Esophagus squamous epithelium (tissue), 5 donors: ENCODE results near the gene CYP4A11. TPM values are rescaled to one million over a fixed set of nuclear protein-coding genes. Genes with fewer than 3 reads are reported as not detected.
"Not testable (repeated sequence)": the region's sequence is repeated elsewhere in the genome, so short reads cannot be mapped to it uniquely, and the experiment has no call there.

Experiments
- DNase-seq: peaks from one replicate; lab custom pipeline; 2025; lab: John Stamatoyannopoulos, UW
- H3K27ac ChIP-seq, 4 donors: fragments of 200-600 bp; sonication (generic); one replicate each; pipeline ENCODE4 v1.5.1; 2016 to 2019; ENCODE audit warnings: mild to moderate bottlenecking in 1 of 4
- H3K27me3 ChIP-seq, 4 donors: fragments of 200-600 bp; sonication (generic); 1 replicate in 3 of 4; 2 replicates in 1 of 4; pipeline versions ENCODE4 v1.5.1 to v1.6.0; 2017 to 2021; ENCODE audit warnings: antibody characterized with exemption in 1 of 4
- H3K36me3 ChIP-seq, 3 donors: fragments of 200-600 bp; sonication (generic); one replicate each; pipeline ENCODE4 v1.5.1; 2016 to 2019
- H3K4me1 ChIP-seq, 3 donors: fragments of 200-600 bp; sonication (generic); one replicate each; pipeline ENCODE4 v1.5.1; 2017 to 2019
- H3K4me3 ChIP-seq, 4 donors: fragments of 200-600 bp; sonication (generic); 1 replicate in 3 of 4; 2 replicates in 1 of 4; pipeline ENCODE4 v1.5.1; 2016 to 2019; ENCODE audit warnings: mild to moderate bottlenecking in 2 of 4, moderate library complexity in 1 of 4
- H3K9me3 ChIP-seq, 3 donors: fragments of 200-600 bp; sonication (generic); one replicate each; pipeline ENCODE4 v1.5.1; 2016 to 2019
- CTCF ChIP-seq, 6 experiments: fragments of 450-650 bp in 4 of 6; fragments of 200-600 bp in 2 of 6; sonication (generic) in 2 of 6; IDR thresholded peaks; one replicate each; pipeline ENCODE4 v1.5.1; 2016 to 2019; ENCODE audit warnings: antibody characterized with exemption in 6 of 6, mild to moderate bottlenecking in 4 of 6, moderate library complexity in 4 of 6
- POLR2A ChIP-seq, 4 donors: fragments of 450-650 bp; IDR thresholded peaks; one replicate each; pipeline ENCODE4 v1.6.1; 2017; ENCODE audit warnings: antibody characterized with exemption in 4 of 4, mild to moderate bottlenecking in 4 of 4, moderate library complexity in 3 of 4
- WGBS, 2 donors: methylation state at CpG; one replicate each; pipeline ENCODE4 v1.1.5; 2018; 5-methylcytosine and 5-hydroxymethylcytosine counted together
- intact Hi-C: fragments of 100-400 bp; cut with DNase I; formaldehyde crosslinking; loops from one replicate; pipeline ENCODE4 v1.15.0; 2022
- total RNA-seq, 4 donors: library from RNA; depleted of rRNA; stranded (reverse); fragments of >200 nt; gene quantifications; one replicate each; pipeline ENCODE4 v1.1.0, GENCODE V29; 2016
- donor health status: DM: yes; HTN: yes; CAD: no.

The CYP4A11 gene
- total RNA-seq: under 1 TPM in 1 of 4 donors, not detected in 3; 0.38 TPM

GRCh38 chr1:46941135-46941694 lies at the start of gene CYP4A11:
Gene CYP4A11, minus strand, starts transcription at chr1:46941476. Its CDS starts 43 bp downstream, at chr1:46941433.
- no peaks in the 10 kb centered on the region for H3K9me3 ChIP-seq
- no peaks in the 10 kb centered on the region for H3K4me1 ChIP-seq
- DNase-seq: no peak
- H3K27ac ChIP-seq: no peak within 1 kb of the TSS
- no peak within 1 kb of the TSS for H3K4me3 ChIP-seq
- TF ChIP-seq CTCF (IDR thresholded peaks at IDR 0.05) (no peak), POLR2A (IDR thresholded peaks at IDR 0.05) (no peak)
- WGBS, 2 donors: 61 to 87% methylated on average over 2 to 3 of the region's 5 CpGs
- H3K27me3 ChIP-seq: peaks cover 0 to 5% (median 0%) of the 10 kb centered on the region in 4 donors
- intact Hi-C loops: loop anchor here (5.0 kb wide), 1 partner anchor 196 kb away; the partner anchor contains the start of gene CYP4A22
- H3K36me3 ChIP-seq: no peaks in the 10 kb centered on the region

GRCh38 chr1:46990541-46990940 lies 49.3 kb upstream of the CYP4A11 start:
- not testable (repeated sequence) for H3K36me3 ChIP-seq, H3K4me3 ChIP-seq, H3K27me3 ChIP-seq, H3K9me3 ChIP-seq, DNase-seq, H3K4me1 ChIP-seq, H3K27ac ChIP-seq
- 68 to 90% methylated on average over 1 to 2 of the region's 2 CpGs for WGBS, 2 donors
- intact Hi-C loops: loop anchor here (10.0 kb wide), 1 partner anchor 246 kb away; no protein-coding TSS in a partner anchor

- H3K4me1 ChIP-seq: no peaks in the 10 kb centered on the region
- TF ChIP-seq CTCF (IDR thresholded peaks at IDR 0.05) (no peak), POLR2A (IDR thresholded peaks at IDR 0.05) (no peak)
These were observed 42.7 kb upstream of the CYP4A11 start for GRCh38 chr1:46983830-46984586.

GRCh38 chr1:46983166-46983829 lies 42.0 kb upstream of the CYP4A11 start:
- H3K9me3 ChIP-seq: peaks cover 0 to 14% (median 10%) of the 10 kb centered on the region in 3 donors
- intact Hi-C loops: no loop called here
- H3K36me3 ChIP-seq: no peaks in the 10 kb centered on the region
- H3K4me1 ChIP-seq: no peaks in the 10 kb centered on the region
- WGBS, 2 donors: 36 to 44% methylated on average over 1 to 4 of the region's 7 CpGs
- H3K27me3 ChIP-seq: peaks cover 0 to 4% (median 0%) of the 10 kb centered on the region in 4 donors
- no peak overlapping the region for H3K27ac ChIP-seq
- no peak overlapping the region for H3K4me3 ChIP-seq
- no peak for DNase-seq
- TF ChIP-seq CTCF (IDR thresholded peaks at IDR 0.05): no peak
- TF ChIP-seq POLR2A (IDR thresholded peaks at IDR 0.05): no peak

More at GRCh38 chr1:46983830-46984586, 42.7 kb upstream of the CYP4A11 start:
- Histone ChIP-seq H3K36me3 (no peaks in the 10 kb centered on the region), H3K4me3 (no peak overlapping the region), H3K27me3 (peaks cover 0 to 4% (median 0%) of the 10 kb centered on the region in 4 donors), H3K27ac (no peak overlapping the region), H3K9me3 (peaks cover 0 to 14% (median 10%) of the 10 kb centered on the region in 3 donors)
- WGBS, 2 donors: 41 to 46% methylated on average over 1 to 3 of the region's 3 CpGs
- intact Hi-C loops: no loop called here
- DNase-seq: no peak

- intact Hi-C loops: no loop called here
- no peak for DNase-seq
- Histone ChIP-seq H3K9me3 (peaks cover 0 to 4% (median 0%) of the 10 kb centered on the region in 3 donors), H3K4me1 (no peaks in the 10 kb centered on the region), H3K27me3 (no peaks in the 10 kb centered on the region), H3K4me3 (no peak overlapping the region), H3K27ac (no peak overlapping the region), H3K36me3 (no peaks in the 10 kb centered on the region)
- 44 to 70% methylated on average over 4 to 5 of the region's 5 CpGs for WGBS, 2 donors
- TF ChIP-seq POLR2A (IDR thresholded peaks at IDR 0.05) (no peak), CTCF (IDR thresholded peaks at IDR 0.05) (peak in 2 of 6 experiments; percentile 29 to 57)
These were observed 27.8 kb upstream of the CYP4A11 start for GRCh38 chr1:46969014-46969619.

GRCh38 chr1:46962272-46962671 lies 21.0 kb upstream of the CYP4A11 start:
- H3K27ac ChIP-seq, H3K27me3 ChIP-seq, H3K4me3 ChIP-seq, H3K36me3 ChIP-seq, H3K4me1 ChIP-seq, DNase-seq, intact Hi-C loops, H3K9me3 ChIP-seq: not testable (repeated sequence)
- WGBS, 2 donors: 77 to 79% methylated on average over 4 of the region's 4 CpGs
